Suprapubic skin (tissue), 3 donors: ENCODE data around the gene WASHC4.

Experiments used
- POLR2A ChIP-seq, 2 donors: fragments of 450-650 bp; IDR thresholded peaks; one replicate each; pipeline ENCODE4 v1.6.1; 2017; ENCODE audit warnings: antibody characterized with exemption in 2 of 2, mild to moderate bottlenecking in 2 of 2, moderate library complexity in 2 of 2
- TF ChIP-seq, protein P1 (sequence below), 2 donors: fragments of 200-600 bp in 1 of 2; fragments of 450-650 bp in 1 of 2; sonication (generic) in 1 of 2; IDR thresholded peaks; one replicate each; pipeline ENCODE4 v1.5.1; 2016 to 2019; ENCODE audit warnings: antibody characterized with exemption in 2 of 2, mild to moderate bottlenecking in 1 of 2, moderate library complexity in 1 of 2

DNA sequence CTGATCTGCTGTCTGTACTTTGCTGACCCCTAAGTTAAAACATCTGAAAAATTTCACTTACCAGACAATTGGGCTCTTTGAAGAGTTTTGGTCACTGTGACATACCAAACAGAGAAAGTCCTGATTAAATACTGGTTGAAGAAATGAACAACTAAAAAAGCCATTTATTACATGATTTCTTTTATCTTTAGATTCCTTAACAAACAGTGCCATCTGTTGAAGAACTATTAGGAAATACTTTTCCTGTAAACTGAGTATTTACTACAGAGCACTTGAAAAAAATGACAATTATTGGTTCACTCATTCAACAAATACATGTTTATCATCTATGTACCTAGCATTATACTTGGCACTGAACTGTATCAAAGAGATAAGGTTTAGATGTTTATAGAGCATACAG lies 6.5 kb upstream of the WASHC4 start:
- TF ChIP-seq, protein P1, sequence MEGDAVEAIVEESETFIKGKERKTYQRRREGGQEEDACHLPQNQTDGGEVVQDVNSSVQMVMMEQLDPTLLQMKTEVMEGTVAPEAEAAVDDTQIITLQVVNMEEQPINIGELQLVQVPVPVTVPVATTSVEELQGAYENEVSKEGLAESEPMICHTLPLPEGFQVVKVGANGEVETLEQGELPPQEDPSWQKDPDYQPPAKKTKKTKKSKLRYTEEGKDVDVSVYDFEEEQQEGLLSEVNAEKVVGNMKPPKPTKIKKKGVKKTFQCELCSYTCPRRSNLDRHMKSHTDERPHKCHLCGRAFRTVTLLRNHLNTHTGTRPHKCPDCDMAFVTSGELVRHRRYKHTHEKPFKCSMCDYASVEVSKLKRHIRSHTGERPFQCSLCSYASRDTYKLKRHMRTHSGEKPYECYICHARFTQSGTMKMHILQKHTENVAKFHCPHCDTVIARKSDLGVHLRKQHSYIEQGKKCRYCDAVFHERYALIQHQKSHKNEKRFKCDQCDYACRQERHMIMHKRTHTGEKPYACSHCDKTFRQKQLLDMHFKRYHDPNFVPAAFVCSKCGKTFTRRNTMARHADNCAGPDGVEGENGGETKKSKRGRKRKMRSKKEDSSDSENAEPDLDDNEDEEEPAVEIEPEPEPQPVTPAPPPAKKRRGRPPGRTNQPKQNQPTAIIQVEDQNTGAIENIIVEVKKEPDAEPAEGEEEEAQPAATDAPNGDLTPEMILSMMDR (IDR thresholded peaks at IDR 0.05), result no peak
- no peak for TF ChIP-seq POLR2A (IDR thresholded peaks at IDR 0.05)
